Measurements from ENCODE around the gene MYH16. TPM values are rescaled to one million over a fixed set of nuclear protein-coding genes. Genes with fewer than 3 reads are reported as not detected.
"Not testable (repeated sequence)": the region's sequence is repeated elsewhere in the genome, so short reads cannot be mapped to it uniquely, and the experiment has no call there.

MYH16 gene
- total and polyA plus RNA-seq, 10 of the 15 experiments (the other 5 are each of a cell fraction or from before 2014, with no cell fraction given) = 0.03 to 0.33 (median 0.04) TPM; not detected in 3

DNA sequence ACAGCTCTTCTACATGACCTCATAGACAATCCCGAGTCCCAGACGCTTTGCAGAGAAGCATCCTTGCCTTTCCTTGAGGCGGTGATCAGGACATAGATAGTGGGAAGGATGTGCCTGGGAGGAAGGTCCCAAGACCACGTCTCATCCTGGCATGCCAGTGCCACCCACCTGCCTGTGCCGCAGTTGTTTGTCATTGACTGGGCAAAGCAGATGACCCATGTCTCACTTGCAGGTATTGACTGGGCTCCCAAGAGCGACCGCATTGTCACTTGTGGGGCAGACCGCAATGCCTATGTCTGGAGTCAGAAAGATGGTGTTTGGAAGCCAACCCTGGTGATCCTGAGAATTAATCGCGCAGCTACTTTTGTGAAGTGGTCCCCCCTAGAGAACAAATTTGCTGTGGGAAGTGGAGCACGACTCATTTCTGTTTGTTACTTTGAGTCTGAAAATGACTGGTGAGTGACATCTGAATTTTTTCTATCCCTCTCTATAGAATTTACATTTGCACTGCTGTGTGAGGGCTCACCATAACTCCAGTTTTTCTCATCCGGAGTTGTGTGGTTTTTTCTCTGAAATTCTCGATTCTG lies 71.5 kb downstream of the MYH16 start:
- Histone ChIP-seq H3K9me3 (replicated peaks; ENCODE audit: control insufficient read depth, insufficient read depth, low read length) (no peaks in the 10 kb centered on the region), H3K27me3 (replicated peaks in 1 of 2; ENCODE audit: control insufficient read depth in 2 of 2, insufficient read depth in 2 of 2, low read length in 1 of 2) (no peaks in the 10 kb centered on the region), H4K20me1 (ENCODE audit: control insufficient read depth, insufficient read depth) (no peaks in the 10 kb centered on the region), H3K4me2 (ENCODE audit: control insufficient read depth, insufficient read depth) (no peak overlapping the region), H2AFZ (ENCODE audit: control insufficient read depth, low read depth, low read length) (no peak overlapping the region), H3K9ac (ENCODE audit: control insufficient read depth, insufficient read depth, low read length) (no peak overlapping the region), H3K79me2 (ENCODE audit: control insufficient read depth, insufficient read depth, low read length) (no peaks in the 10 kb centered on the region), H3K4me1 (ENCODE audit: control insufficient read depth, insufficient read depth, low read length) (no peaks in the 10 kb centered on the region), H3K36me3 (ENCODE audit: control insufficient read depth in 2 of 2, insufficient read depth in 2 of 2, low read length in 1 of 2) (peaks cover 10 to 39% of the 10 kb centered on the region in 2 experiments), H3K27ac (ENCODE audit: control insufficient read depth, insufficient read depth) (no peak overlapping the region), H3K4me3 (no peak overlapping the region)
- POLR2A ChIA-PET = no interaction called here
- no peak for TF ChIP-seq SP1 (IDR thresholded peaks at IDR 0.05; ENCODE audit: low read depth, low read length)
- TF ChIP-seq SMC3 (IDR thresholded peaks at IDR 0.05; ENCODE audit: borderline replicate concordance, low read length) = no peak
- peak; percentile 37 for TF ChIP-seq POLR2A (IDR thresholded peaks at IDR 0.05; ENCODE audit: low read depth, low read length)
- ATAC-seq (no peak), DNase-seq (ENCODE audit: low read depth, low spot score) (no peak), FAIRE-seq (no peak)
- RAD21 ChIA-PET (ENCODE audit: unreplicated experiment) = no interaction called here
- CTCF ChIA-PET = interaction anchor here (0.5 to 1.2 kb wide), 2 partner anchors 18 to 34 kb away, joined by 3 to 4 read pairs; no protein-coding TSS in a partner anchor
- WGBS (ENCODE audit: insufficient coverage, insufficient replicate concordance, low lambda C conversion rate, missing lambda C conversion rate) = 89% methylated on average over 13 of the region's 13 CpGs
- in situ Hi-C loops (cut with MboI) (no loop called here), intact Hi-C loops (cut with micrococcal nuclease; ENCODE audit: unreplicated experiment) (no loop called here)
- SMC1A ChIA-PET (ENCODE audit: uncharacterized antibody, unreplicated experiment) = no interaction called here
- BruUV-seq (replicated peaks) = no TSS peak

DNA sequence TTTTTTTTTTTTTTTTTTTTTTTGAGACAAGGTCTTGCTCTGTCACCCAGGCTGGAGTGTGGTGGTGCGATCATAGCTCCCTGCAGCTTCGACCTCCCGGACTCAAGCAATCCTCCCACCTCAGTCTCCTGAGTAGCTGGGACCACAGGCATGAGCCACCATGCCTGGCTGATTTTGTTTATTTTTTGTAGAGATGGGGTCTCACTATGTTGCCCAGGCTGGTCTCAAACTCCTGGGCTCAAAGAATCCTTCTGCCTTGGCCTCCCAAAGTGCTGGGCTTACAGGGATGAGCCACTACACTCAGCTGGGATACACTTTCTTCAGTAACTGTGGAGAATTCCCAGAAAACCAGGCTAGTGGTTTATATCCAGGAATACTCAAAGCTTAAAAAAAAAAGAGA lies 78.0 kb downstream of the MYH16 start:
- FAIRE-seq; H4K20me1 ChIP-seq (ENCODE audit: control insufficient read depth, insufficient read depth); POLR2A ChIA-PET; H3K27me3 ChIP-seq (replicated peaks in 1 of 2; ENCODE audit: control insufficient read depth in 2 of 2, insufficient read depth in 2 of 2, low read length in 1 of 2); H3K4me3 ChIP-seq; H3K27ac ChIP-seq (ENCODE audit: control insufficient read depth, insufficient read depth); SMC1A ChIA-PET (ENCODE audit: uncharacterized antibody, unreplicated experiment); H3K4me1 ChIP-seq (ENCODE audit: control insufficient read depth, insufficient read depth, low read length); H3K79me2 ChIP-seq (ENCODE audit: control insufficient read depth, insufficient read depth, low read length); H2AFZ ChIP-seq (ENCODE audit: control insufficient read depth, low read depth, low read length); BruUV-seq (replicated peaks); DNase-seq (ENCODE audit: low read depth, low spot score); in situ Hi-C loops (cut with MboI); H3K9me3 ChIP-seq (replicated peaks; ENCODE audit: control insufficient read depth, insufficient read depth, low read length); ATAC-seq; RAD21 ChIA-PET (ENCODE audit: unreplicated experiment); intact Hi-C loops (cut with micrococcal nuclease; ENCODE audit: unreplicated experiment); H3K9ac ChIP-seq (ENCODE audit: control insufficient read depth, insufficient read depth, low read length); H3K4me2 ChIP-seq (ENCODE audit: control insufficient read depth, insufficient read depth): not testable (repeated sequence)
- CTCF ChIA-PET = interaction anchor here (0.6 to 1.2 kb wide), 2 partner anchors 36 to 1330 kb away, joined by 3 to 4 read pairs; no protein-coding TSS in a partner anchor
- 94% methylated on average over 3 of the region's 3 CpGs for WGBS (ENCODE audit: insufficient coverage, insufficient replicate concordance, low lambda C conversion rate, missing lambda C conversion rate)
- peaks cover 15 to 26% of the 10 kb centered on the region in 2 experiments for H3K36me3 ChIP-seq (ENCODE audit: control insufficient read depth in 2 of 2, insufficient read depth in 2 of 2, low read length in 1 of 2)
